Skin epidermis (tissue), 12 donors: ENCODE measurements around the gene SALL3.

Source experiments
- H3K27ac ChIP-seq, 21 experiments: fragments of 200-600 bp; sonication (generic) in 11 of 21; one replicate each; pipeline ENCODE4 v1.5.0; 2020; ENCODE audit warnings: mild to moderate bottlenecking in 3 of 21, inconsistent platforms in 2 of 21, moderate library complexity in 2 of 21
- H3K4me3 ChIP-seq, 7 experiments: fragments of 200-600 bp; sonication (generic) in 2 of 7; one replicate each; pipeline ENCODE4 v1.5.0; 2020; ENCODE audit warnings: inconsistent platforms in 2 of 7, mild to moderate bottlenecking in 2 of 7, moderate library complexity in 1 of 7

Gene SALL3

DNA sequence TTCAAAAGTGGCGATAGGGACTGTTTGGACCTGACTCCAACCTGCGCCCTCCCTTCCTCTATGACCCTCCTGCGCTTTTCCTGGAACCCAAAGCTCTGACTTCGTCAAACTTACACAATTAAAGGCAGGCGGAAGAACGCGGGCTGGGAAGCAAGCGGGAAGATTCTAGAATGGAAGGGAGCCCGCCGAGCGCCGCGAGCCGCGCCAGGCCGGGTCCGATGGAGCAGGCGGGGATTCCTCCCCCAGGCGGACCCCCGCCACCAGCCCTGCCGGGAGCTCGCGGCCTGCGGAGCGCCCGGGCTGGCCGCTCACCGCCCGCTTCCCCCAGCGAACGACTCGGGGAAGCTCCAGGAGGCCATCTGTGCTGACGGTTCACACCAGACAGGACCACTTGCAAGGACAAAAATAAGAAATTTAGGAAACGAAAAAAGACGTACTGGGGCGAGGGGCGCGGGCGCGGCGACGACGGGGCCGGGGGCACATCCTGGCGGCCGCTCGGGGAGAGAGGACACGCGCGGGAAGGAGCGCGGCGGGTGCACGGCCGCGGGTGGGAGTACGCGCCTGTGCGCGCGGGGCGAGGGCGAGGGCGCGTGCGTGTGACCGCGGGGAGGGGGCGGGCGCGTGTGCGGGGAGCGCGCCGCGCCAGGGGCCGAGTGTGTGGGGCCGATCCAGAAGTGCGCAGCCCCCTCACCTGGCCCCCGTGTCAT, 1.1 kb upstream of the SALL3 start:
- peak overlapping the region in 1 of 7 experiments; percentile 9 for H3K4me3 ChIP-seq
- no peak overlapping the region for H3K27ac ChIP-seq

DNA sequence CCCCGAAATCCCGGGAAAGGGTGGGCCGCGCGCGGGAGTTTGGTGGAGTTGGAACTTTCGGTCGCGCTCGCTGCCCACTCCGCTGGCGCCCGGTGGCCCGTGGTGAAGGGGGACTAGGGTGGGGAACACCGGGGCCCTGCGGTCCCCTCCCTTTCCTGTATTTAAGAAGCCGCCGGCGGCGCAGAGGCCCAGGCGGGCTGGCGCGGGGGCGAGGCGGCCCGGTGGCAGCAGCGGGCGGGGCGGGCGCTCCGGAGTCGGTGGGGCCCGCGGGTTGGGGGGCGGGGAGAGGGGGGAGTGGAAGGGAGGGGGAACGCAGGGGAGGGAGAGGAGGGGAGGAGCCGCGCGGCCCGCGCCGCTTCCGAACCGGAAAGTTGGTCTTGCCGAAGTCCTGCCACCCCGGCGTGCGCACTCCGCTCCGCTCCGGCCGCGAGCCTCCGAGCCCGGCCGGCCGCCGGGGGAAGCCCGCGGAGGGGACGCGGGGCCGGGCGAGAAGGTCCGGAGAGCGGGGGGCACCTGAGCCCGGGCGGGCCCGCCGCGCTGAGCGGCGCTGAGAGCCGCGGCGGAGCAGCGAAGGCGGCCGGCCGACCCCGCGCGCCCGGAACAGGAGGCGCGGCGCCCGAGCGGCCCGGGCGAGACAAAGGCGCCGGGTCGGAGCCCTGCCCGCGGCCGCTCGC, 425 bp upstream of the SALL3 start:
- peak overlapping the region in 1 of 7 experiments; percentile 9 for H3K4me3 ChIP-seq

DNA sequence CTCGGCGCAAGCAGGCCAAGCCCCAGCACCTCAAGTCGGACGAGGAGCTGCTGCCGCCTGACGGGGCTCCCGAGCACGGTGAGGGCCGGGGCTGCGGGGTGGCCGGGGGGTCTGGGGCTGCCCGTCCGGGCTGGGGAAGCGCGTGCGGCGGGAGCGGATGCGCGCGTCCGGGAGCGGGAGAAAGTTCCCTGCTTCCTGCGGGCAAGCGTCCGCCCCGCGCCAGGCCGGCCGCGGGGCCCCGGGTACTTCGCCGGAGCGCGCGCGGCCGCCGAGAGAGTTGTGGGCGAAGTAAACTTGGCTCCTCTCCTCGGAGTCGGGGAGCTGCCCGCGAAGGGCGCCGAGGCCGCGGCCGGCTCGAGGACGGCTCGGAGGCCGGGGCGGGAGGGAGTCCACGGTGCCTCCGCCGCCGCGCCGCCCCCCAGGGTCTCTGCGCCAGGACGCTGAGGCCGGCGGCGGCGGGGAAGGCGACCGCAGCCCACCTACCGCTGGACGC, 707 bp downstream of the SALL3 start:
- H3K4me3 ChIP-seq, result peak overlapping the region in 3 of 7 experiments; percentile 5 to 9 (median 6)

More for the DNA sequence above, 425 bp upstream of the SALL3 start:
- H3K27ac ChIP-seq, result no peak overlapping the region

DNA sequence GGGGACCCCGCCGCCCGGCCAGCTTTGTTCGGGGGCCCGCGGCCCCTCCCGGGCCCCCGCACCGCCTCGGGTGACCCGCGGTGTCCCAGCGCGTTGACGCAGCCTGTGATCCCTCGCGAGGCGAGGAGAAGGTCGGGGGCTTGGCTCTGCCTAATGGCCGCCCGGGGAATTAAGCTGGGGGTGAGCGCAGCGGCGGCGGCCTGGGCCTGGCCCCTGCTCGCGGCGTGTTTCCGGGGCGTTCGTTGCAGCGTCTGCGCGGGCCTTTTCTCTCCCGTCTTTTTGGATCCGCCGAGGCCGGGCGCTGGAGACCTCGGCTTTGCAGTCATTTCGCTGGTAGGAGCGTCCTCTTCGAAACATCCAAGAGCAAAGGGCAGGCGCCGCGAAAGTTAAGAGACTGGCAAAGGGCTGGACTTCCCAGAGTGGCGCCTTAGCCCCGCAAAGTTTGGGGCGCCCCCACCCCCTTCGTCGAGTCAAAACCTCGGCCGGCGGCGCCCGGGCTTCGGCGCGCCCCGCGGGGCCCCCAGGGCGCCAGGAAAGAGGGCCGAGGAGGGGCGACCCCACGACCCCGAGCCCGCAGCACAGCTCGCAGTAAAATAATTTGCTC, 1.3 kb downstream of the SALL3 start:
- Histone ChIP-seq H3K4me3 (peak overlapping the region in 2 of 7 experiments; percentile 5 to 9), H3K27ac (no peak overlapping the region)

More for the DNA sequence above, 707 bp downstream of the SALL3 start:
- no peak overlapping the region for H3K27ac ChIP-seq

DNA sequence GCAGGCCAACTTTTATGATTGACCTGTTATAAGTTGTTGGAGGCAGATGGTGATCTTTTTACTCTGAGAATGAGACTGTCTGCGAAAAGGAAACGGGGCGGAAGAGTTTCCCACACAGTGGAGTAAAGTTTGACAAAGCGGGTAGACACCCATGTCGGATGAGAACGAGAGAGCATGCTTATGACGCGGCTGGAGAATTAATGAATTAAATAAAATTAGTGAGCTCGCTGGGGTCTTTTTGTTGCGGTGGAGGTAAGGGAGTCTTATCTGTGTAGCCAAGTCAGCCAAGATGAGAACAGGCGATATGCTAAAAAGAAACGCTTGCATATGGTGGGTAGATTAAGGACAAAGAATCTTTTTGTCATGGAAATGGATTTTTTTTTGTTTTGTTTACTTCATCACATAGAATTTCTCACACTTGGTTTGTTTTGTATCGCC, 1.8 kb downstream of the SALL3 start:
- no peak overlapping the region for H3K4me3 ChIP-seq
- H3K27ac ChIP-seq, result no peak overlapping the region

DNA sequence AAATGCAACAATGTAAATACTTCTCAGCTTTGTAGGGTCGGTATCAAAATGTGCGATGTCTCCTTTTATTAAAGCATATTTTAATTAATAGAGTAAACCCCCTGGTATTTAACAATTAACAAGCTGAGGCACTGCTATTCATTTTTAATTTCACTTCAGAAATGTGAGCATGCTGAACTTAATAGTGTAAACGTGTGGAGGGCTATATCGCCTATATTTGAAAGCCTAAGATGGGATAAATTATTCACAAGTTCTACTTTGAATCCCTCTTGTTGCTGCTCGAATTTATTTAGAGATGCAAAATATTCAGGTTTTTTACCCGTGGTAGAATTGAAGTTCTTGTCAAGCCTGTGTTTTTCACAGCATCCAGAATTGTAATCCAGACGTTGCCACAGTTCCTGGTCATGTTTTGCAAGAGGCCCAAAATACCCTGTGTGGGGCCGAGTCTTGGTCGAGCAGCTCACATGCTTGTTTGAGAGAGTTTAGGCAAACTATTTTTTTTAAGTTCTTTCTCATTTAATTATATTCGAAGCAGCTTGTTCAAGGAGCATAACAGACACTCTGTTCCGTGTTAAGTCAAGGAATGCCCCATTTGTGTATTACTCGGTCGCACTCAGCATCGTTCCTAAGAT, 2.5 kb downstream of the SALL3 start:
- Histone ChIP-seq H3K27ac (no peak overlapping the region), H3K4me3 (no peak overlapping the region)

DNA sequence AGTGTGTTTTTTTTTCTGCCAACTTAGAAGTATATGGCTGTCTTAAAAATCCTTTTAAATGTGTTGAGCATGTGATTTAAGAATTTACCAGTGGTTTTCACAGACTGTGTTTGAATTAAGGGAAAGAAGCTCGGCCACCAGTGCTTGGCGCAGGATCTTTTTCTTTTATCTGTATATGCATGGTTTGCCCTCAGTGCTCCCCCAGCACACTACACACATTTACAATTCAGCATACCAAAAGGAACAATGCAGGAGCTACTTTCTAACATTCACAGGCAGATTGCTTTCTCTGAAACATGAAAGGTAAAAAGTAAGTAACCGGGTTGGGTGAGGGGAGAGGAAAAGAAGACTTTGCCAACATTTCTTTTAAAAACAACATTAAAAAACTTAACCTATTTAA, 3.9 kb downstream of the SALL3 start:
- Histone ChIP-seq H3K4me3 (no peak overlapping the region), H3K27ac (no peak overlapping the region)

DNA sequence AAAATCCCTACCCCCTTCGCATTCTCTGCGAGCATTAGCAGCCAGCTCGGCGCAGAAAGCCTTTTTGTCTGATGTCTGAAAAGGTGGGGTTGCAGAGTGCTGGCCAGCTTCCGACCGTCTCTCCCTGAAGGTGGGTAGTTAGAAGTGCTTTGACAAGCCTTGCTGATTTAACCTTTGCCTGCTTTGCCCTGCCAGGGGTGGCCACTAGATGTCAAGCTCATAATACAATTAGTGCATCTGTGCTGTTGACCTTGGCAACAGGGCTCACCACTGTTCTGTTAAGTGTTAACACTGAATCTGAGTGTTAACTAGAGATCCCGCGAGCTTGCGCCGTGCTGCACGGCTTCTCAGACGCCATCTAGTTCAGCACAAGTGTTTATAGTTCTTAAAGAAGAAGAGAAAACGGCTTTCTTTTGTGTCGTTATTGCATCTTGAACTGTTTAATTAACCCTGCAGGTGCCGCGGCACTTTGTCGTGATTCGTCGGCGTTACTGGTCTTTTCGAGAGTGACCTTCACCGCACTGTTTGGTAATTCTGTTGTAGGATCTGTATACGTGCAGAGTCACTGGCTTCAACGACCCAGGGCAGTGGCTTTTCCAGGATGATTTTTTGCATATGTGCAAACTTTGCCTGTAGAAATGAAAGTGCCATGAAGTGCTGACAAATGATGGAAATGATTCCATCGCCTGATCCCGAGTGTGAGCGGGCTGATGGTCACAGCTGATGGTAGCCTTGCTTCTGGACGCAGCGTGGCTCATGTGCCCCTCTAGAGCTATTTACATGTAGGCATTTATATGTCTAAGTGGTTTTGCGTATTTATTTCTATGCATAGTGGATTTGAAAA, 5.5 kb downstream of the SALL3 start:
- no peak overlapping the region for H3K4me3 ChIP-seq
- no peak overlapping the region for H3K27ac ChIP-seq

DNA sequence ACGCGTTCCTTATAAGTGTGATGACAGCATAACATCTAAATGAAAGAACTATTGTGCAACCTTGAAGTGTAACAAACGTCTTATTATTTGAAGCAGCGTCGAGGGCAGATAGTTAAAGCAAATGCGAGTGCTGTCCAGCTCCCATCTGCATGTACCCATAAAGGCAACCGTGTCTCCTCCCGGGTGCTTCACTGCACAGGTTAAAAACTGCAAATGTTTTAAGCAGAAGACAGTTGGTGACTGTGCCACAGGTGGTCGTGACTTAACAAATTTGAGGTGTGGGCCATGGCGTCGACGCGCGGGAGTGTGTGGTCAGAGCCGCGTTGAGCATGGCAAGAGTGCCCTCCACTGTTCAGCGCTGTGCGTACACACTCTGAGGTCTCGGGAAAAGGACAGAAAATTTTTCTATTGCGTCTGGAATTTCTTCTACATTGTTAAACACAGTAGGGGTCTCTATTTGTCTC, 6.4 kb downstream of the SALL3 start:
- H3K4me3 ChIP-seq, result no peak overlapping the region
- H3K27ac ChIP-seq, result no peak overlapping the region

DNA sequence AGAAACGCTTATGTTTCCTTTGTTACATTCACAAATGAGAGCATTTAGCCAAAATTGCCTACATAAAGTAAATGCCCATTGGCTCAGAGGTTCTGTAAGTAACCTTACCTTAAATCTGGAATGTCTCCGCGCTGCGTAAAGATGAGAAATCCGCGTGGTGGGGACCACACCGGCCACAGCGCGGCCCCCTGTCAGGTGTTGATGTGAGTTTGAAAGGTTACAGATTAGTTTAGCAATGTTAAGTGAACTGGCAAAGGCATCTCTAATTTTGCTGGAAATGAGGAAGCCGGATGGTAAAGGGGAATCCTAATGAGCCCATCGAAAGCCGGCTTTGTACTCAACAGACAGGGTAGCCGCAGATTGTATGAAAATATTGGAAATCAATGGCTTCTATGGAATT, 11.8 kb downstream of the SALL3 start:
- Histone ChIP-seq H3K4me3 (no peak overlapping the region), H3K27ac (no peak overlapping the region)

DNA sequence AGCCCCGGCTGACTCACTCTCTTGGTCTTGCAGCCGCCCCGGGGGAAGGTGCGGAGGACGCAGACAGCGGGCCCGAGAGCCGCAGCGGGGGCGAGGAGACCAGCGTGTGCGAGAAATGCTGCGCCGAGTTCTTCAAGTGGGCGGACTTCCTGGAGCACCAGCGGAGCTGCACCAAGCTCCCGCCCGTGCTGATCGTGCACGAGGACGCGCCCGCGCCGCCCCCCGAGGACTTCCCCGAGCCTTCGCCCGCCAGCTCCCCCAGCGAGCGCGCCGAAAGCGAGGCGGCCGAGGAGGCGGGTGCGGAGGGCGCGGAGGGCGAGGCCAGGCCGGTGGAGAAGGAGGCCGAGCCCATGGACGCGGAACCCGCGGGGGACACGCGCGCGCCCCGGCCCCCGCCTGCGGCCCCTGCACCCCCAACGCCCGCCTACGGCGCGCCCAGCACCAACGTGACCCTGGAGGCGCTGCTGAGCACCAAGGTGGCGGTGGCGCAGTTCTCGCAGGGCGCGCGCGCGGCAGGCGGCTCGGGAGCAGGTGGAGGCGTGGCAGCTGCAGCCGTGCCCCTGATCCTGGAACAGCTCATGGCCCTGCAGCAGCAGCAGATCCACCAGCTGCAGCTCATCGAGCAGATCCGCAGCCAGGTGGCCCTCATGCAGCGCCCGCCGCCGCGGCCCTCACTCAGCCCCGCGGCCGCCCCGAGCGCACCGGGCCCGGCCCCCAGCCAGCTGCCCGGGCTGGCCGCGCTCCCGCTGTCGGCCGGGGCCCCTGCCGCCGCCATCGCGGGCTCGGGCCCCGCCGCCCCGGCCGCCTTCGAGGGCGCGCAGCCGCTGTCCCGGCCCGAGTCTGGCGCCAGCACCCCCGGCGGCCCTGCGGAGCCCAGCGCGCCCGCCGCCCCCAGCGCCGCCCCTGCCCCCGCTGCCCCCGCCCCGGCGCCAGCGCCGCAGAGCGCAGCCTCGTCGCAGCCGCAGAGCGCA, 12.7 kb downstream of the SALL3 start:
- Histone ChIP-seq H3K27ac (no peak overlapping the region), H3K4me3 (no peak overlapping the region)

DNA sequence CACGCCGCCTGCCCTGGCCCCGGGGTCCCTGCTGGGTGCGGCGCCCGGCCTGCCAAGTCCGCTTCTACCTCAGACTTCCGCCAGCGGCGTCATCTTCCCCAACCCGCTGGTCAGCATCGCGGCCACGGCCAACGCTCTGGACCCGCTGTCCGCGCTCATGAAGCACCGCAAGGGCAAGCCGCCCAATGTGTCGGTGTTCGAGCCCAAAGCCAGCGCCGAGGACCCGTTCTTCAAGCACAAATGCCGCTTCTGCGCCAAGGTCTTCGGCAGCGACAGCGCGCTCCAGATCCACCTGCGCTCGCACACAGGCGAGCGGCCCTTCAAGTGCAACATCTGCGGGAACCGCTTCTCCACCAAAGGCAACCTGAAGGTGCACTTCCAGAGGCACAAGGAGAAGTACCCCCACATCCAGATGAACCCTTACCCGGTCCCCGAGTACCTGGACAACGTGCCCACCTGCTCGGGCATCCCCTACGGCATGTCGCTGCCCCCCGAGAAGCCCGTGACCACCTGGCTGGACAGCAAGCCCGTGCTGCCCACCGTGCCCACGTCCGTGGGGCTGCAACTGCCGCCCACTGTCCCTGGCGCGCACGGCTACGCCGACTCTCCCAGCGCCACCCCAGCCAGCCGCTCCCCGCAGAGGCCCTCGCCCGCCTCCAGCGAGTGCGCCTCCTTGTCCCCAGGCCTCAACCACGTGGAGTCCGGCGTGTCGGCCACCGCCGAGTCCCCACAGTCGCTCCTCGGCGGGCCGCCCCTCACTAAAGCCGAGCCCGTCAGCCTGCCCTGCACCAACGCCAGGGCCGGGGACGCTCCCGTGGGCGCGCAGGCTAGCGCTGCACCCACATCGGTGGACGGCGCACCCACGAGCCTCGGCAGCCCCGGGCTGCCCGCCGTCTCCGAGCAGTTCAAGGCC, 13.7 kb downstream of the SALL3 start:
- Histone ChIP-seq H3K4me3 (no peak overlapping the region), H3K27ac (no peak overlapping the region)

DNA sequence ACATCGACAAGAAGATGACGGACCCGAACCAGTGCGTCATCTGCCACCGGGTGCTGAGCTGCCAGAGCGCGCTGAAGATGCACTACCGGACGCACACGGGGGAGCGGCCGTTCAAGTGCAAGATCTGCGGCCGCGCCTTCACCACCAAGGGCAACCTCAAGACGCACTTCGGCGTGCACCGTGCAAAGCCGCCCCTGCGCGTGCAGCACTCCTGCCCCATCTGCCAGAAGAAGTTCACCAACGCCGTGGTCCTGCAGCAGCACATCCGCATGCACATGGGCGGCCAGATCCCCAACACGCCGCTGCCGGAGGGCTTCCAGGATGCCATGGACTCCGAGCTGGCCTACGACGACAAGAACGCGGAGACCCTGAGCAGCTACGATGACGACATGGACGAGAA, 14.4 kb downstream of the SALL3 start:
- H3K27ac ChIP-seq, result no peak overlapping the region

DNA sequence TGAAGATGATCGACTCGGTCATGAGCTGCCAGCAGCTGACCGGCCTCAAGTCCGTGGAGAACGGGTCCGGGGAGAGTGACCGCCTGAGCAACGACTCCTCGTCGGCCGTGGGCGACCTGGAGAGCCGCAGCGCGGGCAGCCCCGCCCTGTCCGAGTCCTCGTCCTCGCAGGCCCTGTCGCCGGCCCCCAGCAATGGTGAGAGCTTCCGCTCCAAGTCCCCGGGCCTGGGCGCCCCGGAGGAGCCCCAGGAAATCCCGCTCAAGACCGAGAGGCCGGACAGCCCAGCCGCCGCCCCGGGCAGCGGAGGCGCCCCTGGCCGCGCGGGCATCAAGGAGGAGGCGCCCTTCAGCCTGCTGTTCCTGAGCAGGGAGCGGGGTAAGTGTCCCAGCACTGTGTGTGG, 14.9 kb downstream of the SALL3 start:
- H3K27ac ChIP-seq, result no peak overlapping the region

More for the DNA sequence above, 14.4 kb downstream of the SALL3 start:
- H3K4me3 ChIP-seq, result no peak overlapping the region

DNA sequence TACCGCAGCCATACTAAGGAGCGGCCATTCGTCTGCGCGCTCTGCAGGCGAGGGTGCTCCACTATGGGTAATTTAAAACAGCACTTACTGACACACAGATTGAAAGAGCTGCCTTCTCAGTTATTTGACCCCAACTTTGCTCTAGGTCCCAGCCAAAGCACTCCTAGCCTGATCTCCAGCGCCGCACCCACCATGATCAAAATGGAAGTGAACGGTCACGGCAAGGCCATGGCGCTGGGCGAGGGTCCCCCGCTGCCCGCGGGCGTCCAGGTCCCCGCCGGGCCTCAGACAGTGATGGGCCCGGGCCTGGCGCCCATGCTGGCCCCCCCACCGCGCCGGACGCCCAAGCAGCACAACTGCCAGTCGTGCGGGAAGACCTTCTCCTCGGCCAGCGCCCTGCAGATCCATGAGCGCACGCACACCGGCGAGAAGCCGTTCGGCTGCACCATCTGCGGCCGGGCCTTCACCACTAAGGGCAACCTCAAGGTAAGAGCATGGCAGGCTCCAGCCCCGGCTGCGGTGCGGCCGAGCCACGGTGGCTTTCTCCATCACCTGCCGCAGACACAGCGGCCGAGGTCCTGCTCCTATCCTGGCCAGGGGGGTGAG, 15.5 kb downstream of the SALL3 start:
- no peak overlapping the region for H3K27ac ChIP-seq
- no peak overlapping the region for H3K4me3 ChIP-seq

More for the DNA sequence above, 14.9 kb downstream of the SALL3 start:
- H3K4me3 ChIP-seq, result no peak overlapping the region

DNA sequence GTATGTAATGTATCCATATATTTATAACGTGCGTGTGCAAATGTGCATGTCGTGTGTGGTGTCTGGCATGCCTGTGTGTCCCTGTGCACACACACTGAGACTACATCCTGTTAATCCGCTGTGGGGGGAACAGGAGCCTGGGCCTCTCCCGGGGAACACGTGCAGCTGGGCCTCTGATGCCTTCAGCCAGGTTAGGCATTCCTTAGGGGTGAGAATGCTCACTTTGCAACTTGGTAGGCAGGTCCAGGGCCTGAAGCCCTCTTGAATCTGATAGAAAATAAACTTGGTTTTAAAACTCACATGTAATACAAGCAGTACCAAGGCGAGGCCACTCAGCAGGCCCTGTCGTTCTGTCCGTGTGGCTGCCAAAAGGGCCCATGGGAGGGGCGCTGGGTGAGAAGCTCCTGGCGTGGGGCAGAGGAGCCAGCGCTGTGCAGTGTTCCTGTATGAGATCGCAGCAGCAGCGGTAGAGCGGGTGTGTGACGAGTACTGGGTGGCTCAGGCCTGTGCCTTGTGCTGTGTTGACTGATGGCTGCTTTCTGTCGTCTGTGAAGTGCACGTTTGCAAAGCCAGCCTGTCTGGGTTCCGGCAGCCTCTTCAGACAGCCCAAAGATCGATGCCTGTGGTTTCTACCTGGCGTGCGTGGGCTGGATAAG, 16.2 kb downstream of the SALL3 start:
- Histone ChIP-seq H3K27ac (no peak overlapping the region), H3K4me3 (no peak overlapping the region)
